Type B pancreatic cell (in vitro differentiated cells): ENCODE measurements around the gene B3GALT2. TPM values are rescaled to one million over a fixed set of nuclear protein-coding genes. Genes with fewer than 3 reads are reported as not detected.
A peak's percentile ranks its signal among the peaks of the same experiment; 100 is the strongest.

Experiments
- DNase-seq: peaks from one replicate; pipeline ENCODE4 v3.0.0; 2021; ENCODE audit warnings: mixed read lengths; ENCODE audit not compliant: unreplicated experiment; ENCODE audit errors: extremely low spot score
- H3K27ac Mint-ChIP-seq: 2 replicates; pipeline ENCODE4 v1.8.0; 2021; ENCODE audit warnings: mild to moderate bottlenecking, mixed read lengths
- H3K27me3 Mint-ChIP-seq: 2 replicates; pipeline ENCODE4 v1.8.0; 2021; ENCODE audit warnings: mixed read lengths
- H3K36me3 Mint-ChIP-seq: 2 replicates; pipeline ENCODE4 v1.8.0; 2021; ENCODE audit warnings: mixed read lengths
- H3K4me1 Mint-ChIP-seq: one replicate; pipeline ENCODE4 v1.8.0; 2021; ENCODE audit warnings: mixed read lengths; ENCODE audit not compliant: unreplicated experiment
- H3K4me3 Mint-ChIP-seq: 2 replicates; pipeline ENCODE4 v1.8.0; 2021; ENCODE audit warnings: mild to moderate bottlenecking, mixed read lengths
- H3K9me3 Mint-ChIP-seq: 2 replicates; pipeline ENCODE4 v1.8.0; 2021; ENCODE audit warnings: mixed read lengths
- CTCF ChIP-seq: fragments of 200-600 bp; sonication (generic); conservative IDR thresholded peaks from 2 replicates; pipeline ENCODE4 v1.5.0; 2021; ENCODE audit warnings: antibody characterized with exemption, mild to moderate bottlenecking
- total RNA-seq: library from RNA; stranded (reverse); gene quantifications from 2 replicates; pipeline ENCODE4 v1.2.1, GENCODE V29; 2021; ENCODE audit warnings: low replicate concordance

The B3GALT2 gene
- total RNA-seq, 1 donor from 2014 or later, result 3.2 TPM

GRCh38 chr1:193156822-193157142 is 29.6 kb downstream of the B3GALT2 start:
- TF ChIP-seq CTCF, result no peak
- no peak overlapping the region for H3K4me3 Mint-ChIP-seq
- H3K36me3 Mint-ChIP-seq, result peaks cover 30% of the 10 kb centered on the region
- no peaks in the 10 kb centered on the region for H3K9me3 Mint-ChIP-seq
- no peak for DNase-seq
- peaks cover 7% of the 10 kb centered on the region for H3K4me1 Mint-ChIP-seq
- H3K27ac Mint-ChIP-seq, result no peak overlapping the region
- no peaks in the 10 kb centered on the region for H3K27me3 Mint-ChIP-seq

GRCh38 chr1:193156117-193156821 is 30.1 kb downstream of the B3GALT2 start:
- H3K4me3 Mint-ChIP-seq, result no peak overlapping the region
- TF ChIP-seq CTCF, result no peak
- H3K9me3 Mint-ChIP-seq, result no peaks in the 10 kb centered on the region
- H3K36me3 Mint-ChIP-seq, result peaks cover 31% of the 10 kb centered on the region
- DNase-seq, result no peak
- H3K27ac Mint-ChIP-seq, result no peak overlapping the region
- H3K27me3 Mint-ChIP-seq, result no peaks in the 10 kb centered on the region
- peaks cover 7% of the 10 kb centered on the region for H3K4me1 Mint-ChIP-seq

- Mint-ChIP-seq H3K36me3 (peaks cover 26% of the 10 kb centered on the region), H3K9me3 (no peaks in the 10 kb centered on the region), H3K4me1 (peaks cover 4% of the 10 kb centered on the region), H3K4me3 (no peak overlapping the region), H3K27me3 (no peaks in the 10 kb centered on the region), H3K27ac (no peak overlapping the region)
- TF ChIP-seq CTCF, result no peak
- no peak for DNase-seq
Observed at GRCh38 chr1:193144999-193145398, 41.4 kb downstream of the B3GALT2 start.

- H3K27ac Mint-ChIP-seq, result no peak overlapping the region
- H3K4me1 Mint-ChIP-seq, result peaks cover 4% of the 10 kb centered on the region
- DNase-seq, result no peak
- H3K27me3 Mint-ChIP-seq, result no peaks in the 10 kb centered on the region
- no peak for TF ChIP-seq CTCF
- no peak overlapping the region for H3K4me3 Mint-ChIP-seq
- peaks cover 31% of the 10 kb centered on the region for H3K36me3 Mint-ChIP-seq
- H3K9me3 Mint-ChIP-seq, result no peaks in the 10 kb centered on the region
Observed at GRCh38 chr1:193144361-193144938, 42.0 kb downstream of the B3GALT2 start.

- H3K4me3 Mint-ChIP-seq, result no peak overlapping the region
- no peak overlapping the region for H3K27ac Mint-ChIP-seq
- no peaks in the 10 kb centered on the region for H3K9me3 Mint-ChIP-seq
- H3K4me1 Mint-ChIP-seq, result peaks cover 4% of the 10 kb centered on the region
- H3K27me3 Mint-ChIP-seq, result no peaks in the 10 kb centered on the region
- DNase-seq, result no peak
- H3K36me3 Mint-ChIP-seq, result peaks cover 36% of the 10 kb centered on the region
- peak; percentile 68 for TF ChIP-seq CTCF
Observed at GRCh38 chr1:193143285-193143684, 43.1 kb downstream of the B3GALT2 start.
